GM11168 (cell line): ENCODE measurements around the gene MFSD11.
"Not testable (repeated sequence)": the region's sequence is repeated elsewhere in the genome, so short reads cannot be mapped to it uniquely, and the experiment has no call there.

ENCODE experiments used
- in situ Hi-C: fragments of 300-500 bp; cut with MboI; formaldehyde crosslinking; loops from one replicate; pipeline ENCODE4 v1.12.0; 2022; ENCODE audit warnings: low sequenced_read_pairs; ENCODE audit not compliant: unreplicated experiment

MFSD11 gene

GRCh38 chr17:76707985-76708807 is 29.7 kb upstream of the MFSD11 start:
- in situ Hi-C loops, result no loop called here

GRCh38 chr17:76709077-76709950 is 28.6 kb upstream of the MFSD11 start:
- in situ Hi-C loops, result no loop called here

- in situ Hi-C loops, result not testable (repeated sequence)
Measured at GRCh38 chr17:76709951-76710862, 27.7 kb upstream of the MFSD11 start.

GRCh38 chr17:76710863-76711611 is 26.9 kb upstream of the MFSD11 start, which contains the start of gene MXRA7:
Gene MXRA7 (minus strand): TSS chr17:76710965. CDS start chr17:76710946, 19 bp downstream.
- in situ Hi-C loops, result no loop called here

- in situ Hi-C loops, result not testable (repeated sequence)
Measured at GRCh38 chr17:76712321-76712720, 25.6 kb upstream of the MFSD11 start.

- in situ Hi-C loops, result no loop called here
Measured at GRCh38 chr17:76713765-76714164, 24.2 kb upstream of the MFSD11 start.

- in situ Hi-C loops, result no loop called here
Measured at GRCh38 chr17:76714336-76714735, 23.6 kb upstream of the MFSD11 start.

- in situ Hi-C loops, result no loop called here
Measured at GRCh38 chr17:76714822-76715495, 23.0 kb upstream of the MFSD11 start.

- in situ Hi-C loops, result no loop called here
Measured at GRCh38 chr17:76715496-76715830, 22.5 kb upstream of the MFSD11 start.

- in situ Hi-C loops, result no loop called here
Measured at GRCh38 chr17:76716146-76716838, 21.6 kb upstream of the MFSD11 start.

- in situ Hi-C loops, result no loop called here
Measured at GRCh38 chr17:76716839-76717215, 21.1 kb upstream of the MFSD11 start.

GRCh38 chr17:76718516-76718915 is 19.4 kb upstream of the MFSD11 start:
- in situ Hi-C loops, result no loop called here

GRCh38 chr17:76720211-76720610 is 17.7 kb upstream of the MFSD11 start:
- in situ Hi-C loops, result no loop called here

GRCh38 chr17:76720941-76721340 is 17.0 kb upstream of the MFSD11 start:
- in situ Hi-C loops, result no loop called here

GRCh38 chr17:76721463-76721862 is 16.5 kb upstream of the MFSD11 start:
- in situ Hi-C loops, result no loop called here

GRCh38 chr17:76722279-76722678 is 15.6 kb upstream of the MFSD11 start:
- in situ Hi-C loops, result no loop called here

GRCh38 chr17:76722977-76723376 is 14.9 kb upstream of the MFSD11 start:
- in situ Hi-C loops, result not testable (repeated sequence)

GRCh38 chr17:76723812-76724211 is 14.1 kb upstream of the MFSD11 start:
- in situ Hi-C loops, result no loop called here
